ENCODE measurements around the gene JOSD1. TPM values are rescaled to one million over a fixed set of nuclear protein-coding genes. Genes with fewer than 3 reads are reported as not detected.

Gene JOSD1
- total and polyA plus RNA-seq, 2 donors (not counting 1 experiment from before 2014, with no cell fraction given) = 78.7 to 94.8 TPM

DNA sequence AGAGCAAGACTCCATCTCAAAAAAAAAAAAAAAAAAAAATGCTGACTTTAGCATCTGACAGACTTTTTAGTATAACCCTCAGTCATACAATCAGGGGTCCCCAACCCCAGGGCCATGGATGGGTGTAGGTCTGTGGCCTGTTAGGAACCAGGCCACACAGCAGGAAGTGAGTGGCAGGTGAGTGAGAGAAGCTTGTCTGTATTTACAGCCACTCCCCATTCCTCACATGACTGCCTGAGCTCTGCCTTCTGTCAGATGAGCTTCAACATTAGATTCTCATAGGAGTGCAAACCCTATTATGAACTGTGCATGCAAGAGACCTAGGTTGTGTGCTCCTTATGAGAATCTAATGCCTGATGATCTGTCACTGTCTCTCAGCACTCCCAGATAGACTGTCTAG lies 47.9 kb downstream of the JOSD1 start:
- Mint-ChIP-seq H3K27me3 (peaks cover 3% of the 10 kb centered on the region), H3K27ac (no peak overlapping the region), H3K4me3 (no peak overlapping the region), H3K4me1 (peaks cover 13% of the 10 kb centered on the region), H3K9me3 (ENCODE audit: insufficient read depth) (no peaks in the 10 kb centered on the region)
- ChIA-PET POLR2A (interaction anchor here (0.7 kb wide), 1 partner anchor 51 kb away, joined by 6 read pairs; no protein-coding TSS in a partner anchor), CTCF (interaction anchor here (0.7 kb wide), 1 partner anchor 21 kb away, joined by 3 read pairs; no protein-coding TSS in a partner anchor)
- Histone ChIP-seq H2AFZ (ENCODE audit: insufficient read depth, low read depth, low read length, poor library complexity, severe bottlenecking) (no peak overlapping the region), H3K4me2 (replicated peaks; ENCODE audit: low read depth, low read length, poor library complexity, severe bottlenecking) (no peak overlapping the region), H4K20me1 (ENCODE audit: control insufficient read depth, insufficient read depth, low read length, poor library complexity, severe bottlenecking) (no peaks in the 10 kb centered on the region), H3K9ac (ENCODE audit: low read length) (no peak overlapping the region), H3K9me3 (ENCODE audit: control extremely low read depth in 1 of 3, control insufficient read depth in 2 of 3, insufficient read depth in 1 of 3, low read length in 2 of 3) (no peaks in the 10 kb centered on the region), H3K4me3 (ENCODE audit: control extremely low read depth in 1 of 5, extremely low read depth in 1 of 5, insufficient read depth in 1 of 5, low read depth in 2 of 5, low read length in 4 of 5) (no peak overlapping the region), H3K36me3 (replicated peaks in 1 of 2; ENCODE audit: control extremely low read depth in 1 of 2, control insufficient read depth in 1 of 2, extremely low read depth in 1 of 2, insufficient read depth in 2 of 2, low read length in 1 of 2) (no peaks in the 10 kb centered on the region), H3K4me1 (ENCODE audit: control insufficient read depth in 2 of 2, insufficient read depth in 2 of 2, low read length in 2 of 2) (peaks cover 13 to 15% of the 10 kb centered on the region in 2 donors), H3K27me3 (replicated peaks in 1 of 4; ENCODE audit: control extremely low read depth in 1 of 4, control insufficient read depth in 3 of 4, insufficient read depth in 4 of 4, low read length in 3 of 4) (no peaks in the 10 kb centered on the region), H3K79me2 (ENCODE audit: control insufficient read depth, insufficient read depth, low read length) (peaks cover 5% of the 10 kb centered on the region), H3K27ac (ENCODE audit: low read length in 2 of 2) (no peak overlapping the region)
- DNase-seq = peak; percentile 23
- TF ChIP-seq, protein P1, sequence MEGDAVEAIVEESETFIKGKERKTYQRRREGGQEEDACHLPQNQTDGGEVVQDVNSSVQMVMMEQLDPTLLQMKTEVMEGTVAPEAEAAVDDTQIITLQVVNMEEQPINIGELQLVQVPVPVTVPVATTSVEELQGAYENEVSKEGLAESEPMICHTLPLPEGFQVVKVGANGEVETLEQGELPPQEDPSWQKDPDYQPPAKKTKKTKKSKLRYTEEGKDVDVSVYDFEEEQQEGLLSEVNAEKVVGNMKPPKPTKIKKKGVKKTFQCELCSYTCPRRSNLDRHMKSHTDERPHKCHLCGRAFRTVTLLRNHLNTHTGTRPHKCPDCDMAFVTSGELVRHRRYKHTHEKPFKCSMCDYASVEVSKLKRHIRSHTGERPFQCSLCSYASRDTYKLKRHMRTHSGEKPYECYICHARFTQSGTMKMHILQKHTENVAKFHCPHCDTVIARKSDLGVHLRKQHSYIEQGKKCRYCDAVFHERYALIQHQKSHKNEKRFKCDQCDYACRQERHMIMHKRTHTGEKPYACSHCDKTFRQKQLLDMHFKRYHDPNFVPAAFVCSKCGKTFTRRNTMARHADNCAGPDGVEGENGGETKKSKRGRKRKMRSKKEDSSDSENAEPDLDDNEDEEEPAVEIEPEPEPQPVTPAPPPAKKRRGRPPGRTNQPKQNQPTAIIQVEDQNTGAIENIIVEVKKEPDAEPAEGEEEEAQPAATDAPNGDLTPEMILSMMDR (IDR thresholded peaks at IDR 0.05) = no peak
- TF ChIP-seq EZH2 (IDR thresholded peaks at IDR 0.05; ENCODE audit: borderline replicate concordance, insufficient read depth, low read depth, low read length, poor library complexity, severe bottlenecking) = no peak
- intact Hi-C loops (cut with micrococcal nuclease) = loop anchor here (10.0 kb wide), 1 partner anchor 148 kb away; the partner anchor contains the start of gene DDX17
- no peak for ATAC-seq (ENCODE audit: low read depth)

DNA sequence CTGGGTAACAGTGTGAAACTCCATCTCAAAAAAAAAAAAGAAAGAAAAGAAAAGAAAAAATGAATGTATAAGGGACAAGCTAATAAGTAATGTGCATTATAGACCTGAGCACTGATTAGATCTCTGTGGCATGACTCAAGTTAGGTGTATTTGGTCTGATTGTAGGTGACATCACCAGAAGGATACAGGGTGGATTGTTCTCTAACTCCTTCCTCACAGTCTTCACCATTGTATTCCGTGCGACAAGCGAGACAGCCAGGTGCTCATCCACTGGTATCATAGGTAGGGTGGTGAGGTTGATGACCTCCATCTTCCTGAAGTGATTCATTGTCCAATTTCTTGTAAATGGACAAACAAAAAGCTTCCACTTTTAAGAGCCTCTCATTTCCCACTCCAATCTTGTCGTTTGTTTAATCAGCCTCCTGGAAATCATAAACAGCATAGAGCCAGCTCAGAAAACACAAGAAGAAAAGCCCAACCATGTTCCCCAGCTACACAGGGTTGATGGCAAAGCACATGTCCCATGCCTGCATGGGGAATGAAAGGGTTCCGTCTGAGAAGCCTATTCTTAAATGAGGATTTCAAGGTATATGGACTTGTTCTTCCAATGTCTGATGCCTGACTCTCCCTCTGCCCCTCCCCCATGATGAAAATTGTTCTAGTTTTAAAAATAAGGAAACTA lies 50.8 kb downstream of the JOSD1 start:
- H3K9ac ChIP-seq (ENCODE audit: low read length) = no peak overlapping the region
- peaks cover 2% of the 10 kb centered on the region for H3K4me1 Mint-ChIP-seq
- CTCF ChIA-PET = no interaction called here
- H3K9me3 ChIP-seq (ENCODE audit: control extremely low read depth in 1 of 3, control insufficient read depth in 2 of 3, insufficient read depth in 1 of 3, low read length in 2 of 3) = no peaks in the 10 kb centered on the region
- ATAC-seq (ENCODE audit: low read depth) = no peak
- intact Hi-C loops (cut with micrococcal nuclease) = loop anchor here (10.0 kb wide), 1 partner anchor 145 kb away; the partner anchor contains the start of gene DDX17
- no peaks in the 10 kb centered on the region for H3K36me3 ChIP-seq (replicated peaks in 1 of 2; ENCODE audit: control extremely low read depth in 1 of 2, control insufficient read depth in 1 of 2, extremely low read depth in 1 of 2, insufficient read depth in 2 of 2, low read length in 1 of 2)
- peaks cover 7% of the 10 kb centered on the region for H3K27me3 Mint-ChIP-seq
- H4K20me1 ChIP-seq (ENCODE audit: control insufficient read depth, insufficient read depth, low read length, poor library complexity, severe bottlenecking) = no peaks in the 10 kb centered on the region
- no peak overlapping the region for H3K4me3 Mint-ChIP-seq
- H3K27me3 ChIP-seq (replicated peaks in 1 of 4; ENCODE audit: control extremely low read depth in 1 of 4, control insufficient read depth in 3 of 4, insufficient read depth in 4 of 4, low read length in 3 of 4) = no peaks in the 10 kb centered on the region
- no peak overlapping the region for H3K27ac Mint-ChIP-seq
- POLR2A ChIA-PET = no interaction called here
- H3K79me2 ChIP-seq (ENCODE audit: control insufficient read depth, insufficient read depth, low read length) = no peaks in the 10 kb centered on the region
- TF ChIP-seq EZH2 (IDR thresholded peaks at IDR 0.05; ENCODE audit: borderline replicate concordance, insufficient read depth, low read depth, low read length, poor library complexity, severe bottlenecking) = no peak
- TF ChIP-seq, protein P1 (IDR thresholded peaks at IDR 0.05) = no peak
- H3K9me3 Mint-ChIP-seq (ENCODE audit: insufficient read depth) = no peaks in the 10 kb centered on the region
- H3K4me1 ChIP-seq (ENCODE audit: control insufficient read depth in 2 of 2, insufficient read depth in 2 of 2, low read length in 2 of 2) = no peaks in the 10 kb centered on the region
- H2AFZ ChIP-seq (ENCODE audit: insufficient read depth, low read depth, low read length, poor library complexity, severe bottlenecking) = no peak overlapping the region
- H3K4me2 ChIP-seq (replicated peaks; ENCODE audit: low read depth, low read length, poor library complexity, severe bottlenecking) = no peak overlapping the region
- no peak overlapping the region for H3K4me3 ChIP-seq (ENCODE audit: control extremely low read depth in 1 of 5, extremely low read depth in 1 of 5, insufficient read depth in 1 of 5, low read depth in 2 of 5, low read length in 4 of 5)
- no peak for DNase-seq
- WGBS (ENCODE audit: insufficient coverage) = 75% methylated on average over 1 of the region's 5 CpGs
- no peak overlapping the region for H3K27ac ChIP-seq (ENCODE audit: low read length in 2 of 2)
